ENCODE results near the gene ZNF282.

ZNF282 gene

DNA sequence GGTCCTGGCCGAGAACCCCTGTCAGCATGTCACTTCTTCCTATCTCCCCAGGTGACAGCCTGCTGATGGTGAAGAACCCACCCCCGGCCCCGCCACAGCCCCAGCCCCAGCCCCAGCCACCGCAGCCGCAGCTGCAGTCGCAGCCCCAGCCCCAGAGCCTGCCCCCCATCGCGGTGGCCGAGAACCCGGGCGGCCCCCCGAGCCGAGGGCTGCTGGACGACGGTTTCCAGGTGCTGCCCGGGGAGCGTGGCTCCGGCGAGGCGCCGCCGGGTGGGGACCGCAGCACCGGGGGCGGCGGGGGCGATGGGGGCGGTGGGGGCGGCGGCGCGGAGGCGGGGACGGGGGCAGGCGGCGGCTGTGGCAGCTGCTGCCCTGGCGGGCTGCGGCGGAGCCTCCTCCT lies 28.4 kb downstream of the ZNF282 start:
- no peak for TF ChIP-seq EZH2phosphoT487 (conservative IDR thresholded peaks at IDR 0.05; ENCODE audit: low read length)
- TF ChIP-seq, protein P1, sequence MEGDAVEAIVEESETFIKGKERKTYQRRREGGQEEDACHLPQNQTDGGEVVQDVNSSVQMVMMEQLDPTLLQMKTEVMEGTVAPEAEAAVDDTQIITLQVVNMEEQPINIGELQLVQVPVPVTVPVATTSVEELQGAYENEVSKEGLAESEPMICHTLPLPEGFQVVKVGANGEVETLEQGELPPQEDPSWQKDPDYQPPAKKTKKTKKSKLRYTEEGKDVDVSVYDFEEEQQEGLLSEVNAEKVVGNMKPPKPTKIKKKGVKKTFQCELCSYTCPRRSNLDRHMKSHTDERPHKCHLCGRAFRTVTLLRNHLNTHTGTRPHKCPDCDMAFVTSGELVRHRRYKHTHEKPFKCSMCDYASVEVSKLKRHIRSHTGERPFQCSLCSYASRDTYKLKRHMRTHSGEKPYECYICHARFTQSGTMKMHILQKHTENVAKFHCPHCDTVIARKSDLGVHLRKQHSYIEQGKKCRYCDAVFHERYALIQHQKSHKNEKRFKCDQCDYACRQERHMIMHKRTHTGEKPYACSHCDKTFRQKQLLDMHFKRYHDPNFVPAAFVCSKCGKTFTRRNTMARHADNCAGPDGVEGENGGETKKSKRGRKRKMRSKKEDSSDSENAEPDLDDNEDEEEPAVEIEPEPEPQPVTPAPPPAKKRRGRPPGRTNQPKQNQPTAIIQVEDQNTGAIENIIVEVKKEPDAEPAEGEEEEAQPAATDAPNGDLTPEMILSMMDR (IDR thresholded peaks at IDR 0.05; ENCODE audit: insufficient read depth, low read length, poor library complexity, severe bottlenecking): no peak
- Histone ChIP-seq H3K4me3 (ENCODE audit: insufficient read depth, low read length, poor library complexity, severe bottlenecking) (no peak overlapping the region), H3K27ac (ENCODE audit: low read depth, low read length) (no peak overlapping the region), H3K9ac (ENCODE audit: low read length) (no peak overlapping the region), H3K36me3 (ENCODE audit: low read length) (no peaks in the 10 kb centered on the region), H3K4me2 (ENCODE audit: low read depth, low read length, poor library complexity, severe bottlenecking) (no peak overlapping the region), H3K27me3 (ENCODE audit: low read length) (no peaks in the 10 kb centered on the region), H3K9me2 (replicated peaks; ENCODE audit: insufficient read depth, low read length) (no peaks in the 10 kb centered on the region), H3K79me2 (ENCODE audit: insufficient read depth, low read length) (no peaks in the 10 kb centered on the region), H2AFZ (ENCODE audit: low read depth, low read length, severe bottlenecking) (no peak overlapping the region), H3F3A (ENCODE audit: insufficient read depth) (no peaks in the 10 kb centered on the region; the same call in 1 of the 2 replicates), H3K9me3 (ENCODE audit: insufficient read depth, low read length) (no peaks in the 10 kb centered on the region), H4K20me1 (ENCODE audit: low read depth, low read length) (no peaks in the 10 kb centered on the region)

DNA sequence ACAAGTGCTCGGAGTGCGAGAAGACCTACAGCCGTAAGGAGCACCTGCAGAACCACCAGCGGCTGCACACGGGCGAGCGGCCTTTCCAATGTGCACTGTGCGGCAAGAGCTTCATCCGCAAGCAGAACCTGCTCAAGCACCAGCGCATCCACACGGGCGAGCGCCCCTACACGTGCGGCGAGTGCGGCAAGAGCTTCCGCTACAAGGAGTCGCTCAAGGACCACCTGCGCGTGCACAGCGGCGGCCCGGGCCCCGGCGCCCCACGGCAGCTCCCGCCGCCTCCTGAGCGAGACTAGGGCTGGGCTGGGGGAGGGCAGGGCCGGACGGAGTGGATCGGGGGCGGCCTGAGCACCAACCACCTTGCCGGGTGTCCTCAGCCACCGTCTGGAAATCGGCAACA lies 29.0 kb downstream of the ZNF282 start:
- Histone ChIP-seq H3K4me3 (ENCODE audit: insufficient read depth, low read length, poor library complexity, severe bottlenecking) (no peak overlapping the region), H3K4me2 (ENCODE audit: low read depth, low read length, poor library complexity, severe bottlenecking) (no peak overlapping the region), H2AFZ (ENCODE audit: low read depth, low read length, severe bottlenecking) (no peak overlapping the region), H3K9ac (ENCODE audit: low read length) (no peak overlapping the region), H3K36me3 (ENCODE audit: low read length) (no peaks in the 10 kb centered on the region), H3K79me2 (ENCODE audit: insufficient read depth, low read length) (no peaks in the 10 kb centered on the region), H3K9me2 (replicated peaks; ENCODE audit: insufficient read depth, low read length) (no peaks in the 10 kb centered on the region), H3K27me3 (ENCODE audit: low read length) (no peaks in the 10 kb centered on the region), H4K20me1 (ENCODE audit: low read depth, low read length) (no peaks in the 10 kb centered on the region), H3K9me3 (ENCODE audit: insufficient read depth, low read length) (no peaks in the 10 kb centered on the region), H3F3A (ENCODE audit: insufficient read depth) (no peaks in the 10 kb centered on the region; the same call in 1 of the 2 replicates), H3K27ac (ENCODE audit: low read depth, low read length) (no peak overlapping the region)
- TF ChIP-seq EZH2phosphoT487 (conservative IDR thresholded peaks at IDR 0.05; ENCODE audit: low read length): no peak
- TF ChIP-seq, protein P1 (IDR thresholded peaks at IDR 0.05; ENCODE audit: insufficient read depth, low read length, poor library complexity, severe bottlenecking): no peak

DNA sequence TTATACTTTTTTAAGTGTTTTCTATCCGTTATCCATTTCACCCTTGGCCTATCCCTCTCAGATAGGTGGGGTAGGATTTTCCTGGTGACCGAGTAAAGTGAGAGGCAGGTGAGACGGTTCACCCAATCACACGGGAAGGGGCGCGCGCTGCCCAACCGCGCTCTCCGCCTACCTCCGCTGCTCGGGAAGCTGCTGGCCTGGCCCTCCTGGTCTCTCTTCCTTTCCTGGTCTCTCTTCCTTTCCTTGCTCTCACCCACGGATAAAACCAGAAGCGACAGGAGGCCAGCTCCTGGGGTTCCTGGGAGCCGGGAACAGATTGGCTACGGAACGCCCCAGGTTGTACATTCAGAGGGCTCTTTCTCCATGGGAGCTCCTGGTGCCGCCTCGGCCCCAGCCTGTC lies 29.8 kb downstream of the ZNF282 start:
- Histone ChIP-seq H3K9me3 (ENCODE audit: insufficient read depth, low read length) (no peaks in the 10 kb centered on the region), H3K4me3 (ENCODE audit: insufficient read depth, low read length, poor library complexity, severe bottlenecking) (no peak overlapping the region), H3F3A (ENCODE audit: insufficient read depth) (no peaks in the 10 kb centered on the region; the same call in 1 of the 2 replicates), H3K4me2 (ENCODE audit: low read depth, low read length, poor library complexity, severe bottlenecking) (no peak overlapping the region), H4K20me1 (ENCODE audit: low read depth, low read length) (no peaks in the 10 kb centered on the region), H3K27me3 (ENCODE audit: low read length) (no peaks in the 10 kb centered on the region), H3K9ac (ENCODE audit: low read length) (no peak overlapping the region), H3K9me2 (replicated peaks; ENCODE audit: insufficient read depth, low read length) (no peaks in the 10 kb centered on the region), H3K36me3 (ENCODE audit: low read length) (no peaks in the 10 kb centered on the region), H3K27ac (ENCODE audit: low read depth, low read length) (no peak overlapping the region), H3K79me2 (ENCODE audit: insufficient read depth, low read length) (no peaks in the 10 kb centered on the region), H2AFZ (ENCODE audit: low read depth, low read length, severe bottlenecking) (no peak overlapping the region)
- no peak for TF ChIP-seq EZH2phosphoT487 (conservative IDR thresholded peaks at IDR 0.05; ENCODE audit: low read length)
- TF ChIP-seq, protein P1 (IDR thresholded peaks at IDR 0.05; ENCODE audit: insufficient read depth, low read length, poor library complexity, severe bottlenecking): no peak

Measured in SU-DHL-6 (cell line).